ENCODE measurements around the gene SYT12. TPM values are rescaled to one million over a fixed set of nuclear protein-coding genes. Genes with fewer than 3 reads are reported as not detected.
A peak's percentile ranks its signal among the peaks of the same experiment; 100 is the strongest.

The SYT12 gene
- total RNA-seq, 1 experiment from 2014 or later: 4.3 TPM

- H3K9me3 ChIP-seq (ENCODE audit: control insufficient read depth in 1 of 2, insufficient read depth in 1 of 2, low read depth in 1 of 2, low read length in 2 of 2): no peaks in the 10 kb centered on the region
- intact Hi-C loops (cut with micrococcal nuclease): loop anchor here (5.0 kb wide), 3 partner anchors 37 to 617 kb away; no protein-coding TSS in a partner anchor
- no peaks in the 10 kb centered on the region for H4K20me1 ChIP-seq (ENCODE audit: insufficient read depth)
- peak overlapping the region; percentile 60 for H3K4me2 ChIP-seq (ENCODE audit: low read length)
- no peak overlapping the region for H3K4me3 ChIP-seq (replicated peaks in 1 of 2; ENCODE audit: low read depth in 1 of 2, low read length in 2 of 2)
- no TSS peak for BruUV-seq (replicated peaks)
- no peak overlapping the region for H2AFZ ChIP-seq (ENCODE audit: low read depth, low read length, poor library complexity, severe bottlenecking)
- no peak for TF ChIP-seq EGR1 (IDR thresholded peaks at IDR 0.05; ENCODE audit: low read depth)
- TF ChIP-seq ZNF274 (IDR thresholded peaks at IDR 0.05; ENCODE audit: low read depth, low read length): no peak
- TF ChIP-seq REST (IDR thresholded peaks at IDR 0.05; ENCODE audit: low read depth): no peak
- no peak for TF ChIP-seq SIN3A (IDR thresholded peaks at IDR 0.05; ENCODE audit: low read depth)
- TF ChIP-seq ZFX (IDR thresholded peaks at IDR 0.05): no peak
- TF ChIP-seq POLR2AphosphoS5 (IDR thresholded peaks at IDR 0.05; ENCODE audit: low read depth, low read length): no peak
- TF ChIP-seq ELF1 (IDR thresholded peaks at IDR 0.05; ENCODE audit: borderline replicate concordance, low read depth): no peak
- TF ChIP-seq, protein P1, sequence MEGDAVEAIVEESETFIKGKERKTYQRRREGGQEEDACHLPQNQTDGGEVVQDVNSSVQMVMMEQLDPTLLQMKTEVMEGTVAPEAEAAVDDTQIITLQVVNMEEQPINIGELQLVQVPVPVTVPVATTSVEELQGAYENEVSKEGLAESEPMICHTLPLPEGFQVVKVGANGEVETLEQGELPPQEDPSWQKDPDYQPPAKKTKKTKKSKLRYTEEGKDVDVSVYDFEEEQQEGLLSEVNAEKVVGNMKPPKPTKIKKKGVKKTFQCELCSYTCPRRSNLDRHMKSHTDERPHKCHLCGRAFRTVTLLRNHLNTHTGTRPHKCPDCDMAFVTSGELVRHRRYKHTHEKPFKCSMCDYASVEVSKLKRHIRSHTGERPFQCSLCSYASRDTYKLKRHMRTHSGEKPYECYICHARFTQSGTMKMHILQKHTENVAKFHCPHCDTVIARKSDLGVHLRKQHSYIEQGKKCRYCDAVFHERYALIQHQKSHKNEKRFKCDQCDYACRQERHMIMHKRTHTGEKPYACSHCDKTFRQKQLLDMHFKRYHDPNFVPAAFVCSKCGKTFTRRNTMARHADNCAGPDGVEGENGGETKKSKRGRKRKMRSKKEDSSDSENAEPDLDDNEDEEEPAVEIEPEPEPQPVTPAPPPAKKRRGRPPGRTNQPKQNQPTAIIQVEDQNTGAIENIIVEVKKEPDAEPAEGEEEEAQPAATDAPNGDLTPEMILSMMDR (IDR thresholded peaks at IDR 0.05 in 2 of 3, conservative IDR thresholded peaks at IDR 0.05 in 1 of 3; ENCODE audit: borderline replicate concordance in 1 of 3, insufficient read depth in 1 of 3, low read depth in 2 of 3, low read length in 2 of 3): no peak
- no peak for TF ChIP-seq POLR2A (IDR thresholded peaks at IDR 0.05; ENCODE audit: borderline replicate concordance, extremely low read depth, insufficient read depth, insufficient read length)
- no peak for TF ChIP-seq CBX3 (IDR thresholded peaks at IDR 0.05; ENCODE audit: low read depth)
- no peak for TF ChIP-seq SP1 (IDR thresholded peaks at IDR 0.05; ENCODE audit: low read depth)
- no peak for TF ChIP-seq EZH2phosphoT487 (IDR thresholded peaks at IDR 0.05; ENCODE audit: borderline replicate concordance)
- TF ChIP-seq ATF3 (IDR thresholded peaks at IDR 0.05): no peak
- TF ChIP-seq MAX (IDR thresholded peaks at IDR 0.05): no peak
- no peak for TF ChIP-seq EZH2 (IDR thresholded peaks at IDR 0.05)
- no peak for TF ChIP-seq SRF (IDR thresholded peaks at IDR 0.05; ENCODE audit: low read depth)
- no peak for TF ChIP-seq RAD21 (IDR thresholded peaks at IDR 0.05; ENCODE audit: low read depth)
- no peak for TF ChIP-seq TCF7L2 (IDR thresholded peaks at IDR 0.05; ENCODE audit: borderline replicate concordance, extremely low read depth, insufficient read depth, insufficient read length)
- no peak for TF ChIP-seq FOSL1 (IDR thresholded peaks at IDR 0.05; ENCODE audit: low read depth)
- TF ChIP-seq, protein P2, sequence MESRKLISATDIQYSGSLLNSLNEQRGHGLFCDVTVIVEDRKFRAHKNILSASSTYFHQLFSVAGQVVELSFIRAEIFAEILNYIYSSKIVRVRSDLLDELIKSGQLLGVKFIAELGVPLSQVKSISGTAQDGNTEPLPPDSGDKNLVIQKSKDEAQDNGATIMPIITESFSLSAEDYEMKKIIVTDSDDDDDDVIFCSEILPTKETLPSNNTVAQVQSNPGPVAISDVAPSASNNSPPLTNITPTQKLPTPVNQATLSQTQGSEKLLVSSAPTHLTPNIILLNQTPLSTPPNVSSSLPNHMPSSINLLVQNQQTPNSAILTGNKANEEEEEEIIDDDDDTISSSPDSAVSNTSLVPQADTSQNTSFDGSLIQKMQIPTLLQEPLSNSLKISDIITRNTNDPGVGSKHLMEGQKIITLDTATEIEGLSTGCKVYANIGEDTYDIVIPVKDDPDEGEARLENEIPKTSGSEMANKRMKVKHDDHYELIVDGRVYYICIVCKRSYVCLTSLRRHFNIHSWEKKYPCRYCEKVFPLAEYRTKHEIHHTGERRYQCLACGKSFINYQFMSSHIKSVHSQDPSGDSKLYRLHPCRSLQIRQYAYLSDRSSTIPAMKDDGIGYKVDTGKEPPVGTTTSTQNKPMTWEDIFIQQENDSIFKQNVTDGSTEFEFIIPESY (IDR thresholded peaks at IDR 0.05; ENCODE audit: extremely low read depth, insufficient replicate concordance, low read length): no peak
- H3K9me2 ChIP-seq (ENCODE audit: insufficient read depth): no peaks in the 10 kb centered on the region
- no peaks in the 10 kb centered on the region for H3K79me2 ChIP-seq (ENCODE audit: insufficient read depth, low read length)
- peaks cover 40 to 52% of the 10 kb centered on the region in 2 experiments for H3K4me1 ChIP-seq (ENCODE audit: control insufficient read depth in 1 of 2, insufficient read depth in 2 of 2, low read length in 2 of 2)
- H3K9ac ChIP-seq (ENCODE audit: low read length): no peak overlapping the region
- no peak overlapping the region; the same call in 1 of the 2 replicates for H3K27ac ChIP-seq (ENCODE audit: low read depth, low read length)
- ChIA-PET POLR2A (interaction anchor here (1.6 kb wide), 1 partner anchor 52 kb away, joined by 3 read pairs; no protein-coding TSS in a partner anchor), RAD21 (ENCODE audit: low non-redundant PET in 1 of 2, low total read pairs in 2 of 2, uncharacterized antibody in 2 of 2, unreplicated experiment in 2 of 2) (no interaction called here), CTCF (interaction anchor here (0.7 kb wide), 1 partner anchor 144 kb away, joined by 3 read pairs; no protein-coding TSS in a partner anchor)
- H3K36me3 ChIP-seq (ENCODE audit: control insufficient read depth in 1 of 2, insufficient read depth in 2 of 2, low read length in 2 of 2): no peaks in the 10 kb centered on the region
- H3K27me3 ChIP-seq (ENCODE audit: insufficient read depth, low read length): no peaks in the 10 kb centered on the region
- ATAC-seq: no peak
- DNase-seq (ENCODE audit: low read depth, low spot score): no peak
Measured at GRCh38 chr11:67024410-67024809, 1.5 kb downstream of the SYT12 start.
